ENCODE results near the gene MRPL49. TPM values are rescaled to one million over a fixed set of nuclear protein-coding genes. Genes with fewer than 3 reads are reported as not detected.

MRPL49 gene
- polyA plus RNA-seq, 1 experiment, result 68.5 TPM

- ChIA-PET POLR2A (interaction anchor here (0.8 kb wide), 1 partner anchor 9 kb away, joined by 3 read pairs; the partner anchor contains the start of genes FAU and MRPL49), CTCF (interaction anchor here (1.0 to 1.6 kb wide), 2 partner anchors 14 to 20 kb away, joined by 3 to 9 read pairs; partner anchors contain the start of genes TM7SF2 and ZNHIT2)
- H3K36me3 ChIP-seq (ENCODE audit: control insufficient read depth, insufficient read depth, low read length), result peaks cover 49% of the 10 kb centered on the region
- H3K4me3 ChIP-seq (ENCODE audit: low read depth, low read length), result no peak overlapping the region
- no peak for DNase-seq (ENCODE audit: low read depth)
- no peaks in the 10 kb centered on the region for H3K27me3 ChIP-seq (ENCODE audit: control insufficient read depth, insufficient read depth, low read length)
- no peak for TF ChIP-seq CTCF (IDR thresholded peaks at IDR 0.05; ENCODE audit: insufficient read depth, low read depth, low read length)
Measured at GRCh38 chr11:65131417-65131776, 9.3 kb downstream of the MRPL49 start.

- peaks cover 45% of the 10 kb centered on the region for H3K36me3 ChIP-seq (ENCODE audit: control insufficient read depth, insufficient read depth, low read length)
- TF ChIP-seq CTCF (IDR thresholded peaks at IDR 0.05; ENCODE audit: insufficient read depth, low read depth, low read length), result no peak
- no peaks in the 10 kb centered on the region for H3K27me3 ChIP-seq (ENCODE audit: control insufficient read depth, insufficient read depth, low read length)
- DNase-seq (ENCODE audit: low read depth), result no peak
- ChIA-PET CTCF (interaction anchor here (1.0 to 1.6 kb wide), 2 partner anchors 14 to 21 kb away, joined by 3 to 9 read pairs; partner anchors contain the start of genes TM7SF2 and ZNHIT2), POLR2A (interaction anchor here (0.5 kb wide), 1 partner anchor 9 kb away, joined by 3 read pairs; no protein-coding TSS in a partner anchor)
- H3K4me3 ChIP-seq (ENCODE audit: low read depth, low read length), result no peak overlapping the region
Measured at GRCh38 chr11:65131895-65132237, 9.7 kb downstream of the MRPL49 start.

GRCh38 chr11:65132238-65132987 is 10.3 kb downstream of the MRPL49 start:
- CTCF ChIA-PET, result interaction anchor here (1.0 kb wide), 1 partner anchor 15 kb away, joined by 3 read pairs; the partner anchor contains the start of gene ZNHIT2
- DNase-seq (ENCODE audit: low read depth), result no peak
- POLR2A ChIA-PET, result interaction anchor here (0.5 kb wide), 2 partner anchors 10 to 11 kb away, joined by 3 read pairs; partner anchors contain the start of gene FAU
- Histone ChIP-seq H3K36me3 (ENCODE audit: control insufficient read depth, insufficient read depth, low read length) (peaks cover 43% of the 10 kb centered on the region), H3K4me3 (ENCODE audit: low read depth, low read length) (no peak overlapping the region), H3K27me3 (ENCODE audit: control insufficient read depth, insufficient read depth, low read length) (no peaks in the 10 kb centered on the region)
- no peak for TF ChIP-seq CTCF (IDR thresholded peaks at IDR 0.05; ENCODE audit: insufficient read depth, low read depth, low read length)

- H3K4me3 ChIP-seq (ENCODE audit: low read depth, low read length), result peak overlapping the region; percentile 84
- H3K36me3 ChIP-seq (ENCODE audit: control insufficient read depth, insufficient read depth, low read length), result peaks cover 40% of the 10 kb centered on the region
- TF ChIP-seq CTCF (IDR thresholded peaks at IDR 0.05; ENCODE audit: insufficient read depth, low read depth, low read length), result no peak
- CTCF ChIA-PET, result interaction anchor here (0.7 kb wide), 1 partner anchor 122 kb away, joined by 3 read pairs; no protein-coding TSS in a partner anchor
- POLR2A ChIA-PET, result interaction anchor here (0.5 kb wide), 1 partner anchor 11 kb away, joined by 3 read pairs; the partner anchor contains the start of gene FAU
- DNase-seq (ENCODE audit: low read depth), result no peak
- no peaks in the 10 kb centered on the region for H3K27me3 ChIP-seq (ENCODE audit: control insufficient read depth, insufficient read depth, low read length)
Measured at GRCh38 chr11:65132988-65133700, 11.0 kb downstream of the MRPL49 start.

GRCh38 chr11:65133724-65134123 is 11.6 kb downstream of the MRPL49 start:
- TF ChIP-seq CTCF (IDR thresholded peaks at IDR 0.05; ENCODE audit: insufficient read depth, low read depth, low read length), result no peak
- Histone ChIP-seq H3K36me3 (ENCODE audit: control insufficient read depth, insufficient read depth, low read length) (peaks cover 35% of the 10 kb centered on the region), H3K27me3 (ENCODE audit: control insufficient read depth, insufficient read depth, low read length) (no peaks in the 10 kb centered on the region), H3K4me3 (ENCODE audit: low read depth, low read length) (peak overlapping the region; percentile 84)
- ChIA-PET CTCF (interaction anchor here (0.7 to 1.4 kb wide), 2 partner anchors 13 to 121 kb away, joined by 3 to 5 read pairs; no protein-coding TSS in a partner anchor), POLR2A (no interaction called here)
- no peak for DNase-seq (ENCODE audit: low read depth)
